ENCODE data around the gene NDUFS4. TPM values are rescaled to one million over a fixed set of nuclear protein-coding genes. Genes with fewer than 3 reads are reported as not detected.

Gene NDUFS4
- total and polyA plus RNA-seq, 9 of the 15 experiments (the other 6 are each of a cell fraction or from before 2014, with no cell fraction given), result 68.7 to 313 (median 113) TPM

DNA sequence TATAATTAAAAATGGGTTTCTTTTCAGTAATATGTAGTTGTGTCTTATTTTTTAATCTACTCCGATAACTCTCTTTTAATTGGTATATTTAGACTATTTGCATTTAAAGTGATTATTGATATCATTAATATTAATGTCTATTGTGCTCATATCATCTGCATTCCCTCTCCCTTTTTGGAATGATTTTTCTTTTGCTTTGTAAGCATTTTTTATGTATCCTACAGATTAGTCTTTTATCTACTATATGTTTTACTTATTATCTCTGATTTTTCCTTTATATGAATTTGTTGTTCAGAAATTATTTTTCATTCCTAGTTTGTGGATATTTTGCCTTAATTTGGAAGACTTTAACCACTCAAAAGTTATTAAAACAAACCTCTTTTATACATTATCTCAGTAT lies 34.0 kb downstream of the NDUFS4 start (continued):
- TF ChIP-seq TEAD4 (IDR thresholded peaks at IDR 0.05; ENCODE audit: low read length), result no peak
- TF ChIP-seq TEAD4 (CRISPR knock-in tag; IDR thresholded peaks at IDR 0.05; ENCODE audit: borderline replicate concordance), result no peak
- TF ChIP-seq KLF10 (CRISPR knock-in tag; IDR thresholded peaks at IDR 0.05), result no peak
- TF ChIP-seq POU5F1 (IDR thresholded peaks at IDR 0.05; ENCODE audit: borderline replicate concordance, low read depth, low read length, partially characterized antibody), result no peak
- TF ChIP-seq PHB2 (IDR thresholded peaks at IDR 0.05; ENCODE audit: low read depth), result no peak

DNA sequence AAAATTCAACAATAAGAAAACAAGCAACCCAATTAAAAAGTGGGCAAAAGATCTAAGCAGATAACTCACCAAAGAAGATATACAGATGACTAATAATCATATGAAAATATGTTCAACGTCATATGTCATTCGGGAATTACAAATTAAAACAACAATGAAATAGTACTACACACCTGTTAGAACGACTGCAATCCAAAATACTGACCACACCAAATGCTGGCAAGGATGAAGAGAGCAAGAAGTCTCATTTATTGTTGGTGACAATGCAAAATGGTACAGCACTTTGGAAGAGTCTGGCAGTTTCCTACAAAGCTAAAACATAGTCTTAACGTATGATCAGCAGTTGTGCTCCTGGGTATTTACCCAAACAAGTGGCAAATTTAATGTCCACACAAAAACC lies 37.5 kb downstream of the NDUFS4 start:
- 75% methylated on average over 4 of the region's 4 CpGs for WGBS (ENCODE audit: insufficient coverage, low coverage, missing lambda C conversion rate)
- no TSS peak for BruUV-seq (replicated peaks)
- no peaks in the 10 kb centered on the region for H3K36me3 ChIP-seq (ENCODE audit: control insufficient read depth, insufficient read depth, low read length)
- no peaks in the 10 kb centered on the region for H3K9me3 ChIP-seq (replicated peaks; ENCODE audit: control insufficient read depth, insufficient read depth, low read depth, low read length)
- H3K79me2 ChIP-seq (ENCODE audit: control insufficient read depth, insufficient read depth, low read length), result peaks cover 44% of the 10 kb centered on the region
- H4K20me1 ChIP-seq (replicated peaks; ENCODE audit: control insufficient read depth, insufficient read depth, low read length), result no peaks in the 10 kb centered on the region; the same call in 1 of the 2 replicates
- H3K4me3 ChIP-seq, result no peak overlapping the region
- no peak overlapping the region for H2AFZ ChIP-seq (ENCODE audit: low read depth, low read length)
- no peak overlapping the region for H3K9ac ChIP-seq (ENCODE audit: insufficient read depth in 1 of 2, low read depth in 2 of 2, low read length in 2 of 2)
- no peaks in the 10 kb centered on the region for H3K9me1 ChIP-seq (ENCODE audit: control insufficient read depth, insufficient read depth, low read length)
- no peak for ATAC-seq
- CTCF ChIA-PET (ENCODE audit: low intra/inter-chr PET ratio), result no interaction called here
- in situ Hi-C loops (cut with MboI) (no loop called here), intact Hi-C loops (cut with micrococcal nuclease) (no loop called here)
- no peak for FAIRE-seq
- POLR2A ChIA-PET, result no interaction called here
- no peak for DNase-seq (ENCODE audit: extremely low read depth in 1 of 4, low spot score in 3 of 4)
- H3K27me3 ChIP-seq (ENCODE audit: control insufficient read depth in 2 of 2, insufficient read depth in 2 of 2, low read length in 2 of 2), result no peaks in the 10 kb centered on the region
- no peak overlapping the region for H3K4me2 ChIP-seq (ENCODE audit: insufficient read depth, low read length)
- H3K27ac ChIP-seq (ENCODE audit: extremely low read depth, low read depth, low read length), result no peak overlapping the region
- H3K4me1 ChIP-seq (replicated peaks in 1 of 2; ENCODE audit: control insufficient read depth in 2 of 2, insufficient read depth in 2 of 2, low read length in 2 of 2), result no peaks in the 10 kb centered on the region; a peak in 1 of 5 replicates
- TF ChIP-seq ZSCAN29 (IDR thresholded peaks at IDR 0.05) (no peak), SMARCE1 (IDR thresholded peaks at IDR 0.05) (no peak), TBP (optimal IDR thresholded peaks at IDR 0.05; ENCODE audit: low read depth, low read length) (no peak), ZNF384 (IDR thresholded peaks at IDR 0.05; ENCODE audit: low read depth, low read length) (no peak), SRSF1 (IDR thresholded peaks at IDR 0.05; ENCODE audit: low read depth, low read length) (no peak), DMBX1 (CRISPR knock-in tag; IDR thresholded peaks at IDR 0.05; ENCODE audit: borderline replicate concordance) (no peak), TEAD1 (CRISPR knock-in tag; IDR thresholded peaks at IDR 0.05) (no peak)
- TF ChIP-seq, protein P1, sequence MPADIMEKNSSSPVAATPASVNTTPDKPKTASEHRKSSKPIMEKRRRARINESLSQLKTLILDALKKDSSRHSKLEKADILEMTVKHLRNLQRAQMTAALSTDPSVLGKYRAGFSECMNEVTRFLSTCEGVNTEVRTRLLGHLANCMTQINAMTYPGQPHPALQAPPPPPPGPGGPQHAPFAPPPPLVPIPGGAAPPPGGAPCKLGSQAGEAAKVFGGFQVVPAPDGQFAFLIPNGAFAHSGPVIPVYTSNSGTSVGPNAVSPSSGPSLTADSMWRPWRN (IDR thresholded peaks at IDR 0.05; ENCODE audit: low read depth), result no peak
- TF ChIP-seq, protein P2, sequence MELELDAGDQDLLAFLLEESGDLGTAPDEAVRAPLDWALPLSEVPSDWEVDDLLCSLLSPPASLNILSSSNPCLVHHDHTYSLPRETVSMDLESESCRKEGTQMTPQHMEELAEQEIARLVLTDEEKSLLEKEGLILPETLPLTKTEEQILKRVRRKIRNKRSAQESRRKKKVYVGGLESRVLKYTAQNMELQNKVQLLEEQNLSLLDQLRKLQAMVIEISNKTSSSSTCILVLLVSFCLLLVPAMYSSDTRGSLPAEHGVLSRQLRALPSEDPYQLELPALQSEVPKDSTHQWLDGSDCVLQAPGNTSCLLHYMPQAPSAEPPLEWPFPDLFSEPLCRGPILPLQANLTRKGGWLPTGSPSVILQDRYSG (tag; conservative IDR thresholded peaks at IDR 0.05; ENCODE audit: low read depth), result no peak
- TF ChIP-seq, protein P3, sequence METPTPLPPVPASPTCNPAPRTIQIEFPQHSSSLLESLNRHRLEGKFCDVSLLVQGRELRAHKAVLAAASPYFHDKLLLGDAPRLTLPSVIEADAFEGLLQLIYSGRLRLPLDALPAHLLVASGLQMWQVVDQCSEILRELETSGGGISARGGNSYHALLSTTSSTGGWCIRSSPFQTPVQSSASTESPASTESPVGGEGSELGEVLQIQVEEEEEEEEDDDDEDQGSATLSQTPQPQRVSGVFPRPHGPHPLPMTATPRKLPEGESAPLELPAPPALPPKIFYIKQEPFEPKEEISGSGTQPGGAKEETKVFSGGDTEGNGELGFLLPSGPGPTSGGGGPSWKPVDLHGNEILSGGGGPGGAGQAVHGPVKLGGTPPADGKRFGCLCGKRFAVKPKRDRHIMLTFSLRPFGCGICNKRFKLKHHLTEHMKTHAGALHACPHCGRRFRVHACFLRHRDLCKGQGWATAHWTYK (CRISPR knock-in tag; IDR thresholded peaks at IDR 0.05), result no peak
- TF ChIP-seq, protein P4, sequence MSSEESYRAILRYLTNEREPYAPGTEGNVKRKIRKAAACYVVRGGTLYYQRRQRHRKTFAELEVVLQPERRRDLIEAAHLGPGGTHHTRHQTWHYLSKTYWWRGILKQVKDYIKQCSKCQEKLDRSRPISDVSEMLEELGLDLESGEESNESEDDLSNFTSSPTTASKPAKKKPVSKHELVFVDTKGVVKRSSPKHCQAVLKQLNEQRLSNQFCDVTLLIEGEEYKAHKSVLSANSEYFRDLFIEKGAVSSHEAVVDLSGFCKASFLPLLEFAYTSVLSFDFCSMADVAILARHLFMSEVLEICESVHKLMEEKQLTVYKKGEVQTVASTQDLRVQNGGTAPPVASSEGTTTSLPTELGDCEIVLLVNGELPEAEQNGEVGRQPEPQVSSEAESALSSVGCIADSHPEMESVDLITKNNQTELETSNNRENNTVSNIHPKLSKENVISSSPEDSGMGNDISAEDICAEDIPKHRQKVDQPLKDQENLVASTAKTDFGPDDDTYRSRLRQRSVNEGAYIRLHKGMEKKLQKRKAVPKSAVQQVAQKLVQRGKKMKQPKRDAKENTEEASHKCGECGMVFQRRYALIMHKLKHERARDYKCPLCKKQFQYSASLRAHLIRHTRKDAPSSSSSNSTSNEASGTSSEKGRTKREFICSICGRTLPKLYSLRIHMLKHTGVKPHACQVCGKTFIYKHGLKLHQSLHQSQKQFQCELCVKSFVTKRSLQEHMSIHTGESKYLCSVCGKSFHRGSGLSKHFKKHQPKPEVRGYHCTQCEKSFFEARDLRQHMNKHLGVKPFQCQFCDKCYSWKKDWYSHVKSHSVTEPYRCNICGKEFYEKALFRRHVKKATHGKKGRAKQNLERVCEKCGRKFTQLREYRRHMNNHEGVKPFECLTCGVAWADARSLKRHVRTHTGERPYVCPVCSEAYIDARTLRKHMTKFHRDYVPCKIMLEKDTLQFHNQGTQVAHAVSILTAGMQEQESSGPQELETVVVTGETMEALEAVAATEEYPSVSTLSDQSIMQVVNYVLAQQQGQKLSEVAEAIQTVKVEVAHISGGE (CRISPR knock-in tag; IDR thresholded peaks at IDR 0.05), result no peak
